ENCODE measurements around the gene MPEG1.

MPEG1 gene, protein sequence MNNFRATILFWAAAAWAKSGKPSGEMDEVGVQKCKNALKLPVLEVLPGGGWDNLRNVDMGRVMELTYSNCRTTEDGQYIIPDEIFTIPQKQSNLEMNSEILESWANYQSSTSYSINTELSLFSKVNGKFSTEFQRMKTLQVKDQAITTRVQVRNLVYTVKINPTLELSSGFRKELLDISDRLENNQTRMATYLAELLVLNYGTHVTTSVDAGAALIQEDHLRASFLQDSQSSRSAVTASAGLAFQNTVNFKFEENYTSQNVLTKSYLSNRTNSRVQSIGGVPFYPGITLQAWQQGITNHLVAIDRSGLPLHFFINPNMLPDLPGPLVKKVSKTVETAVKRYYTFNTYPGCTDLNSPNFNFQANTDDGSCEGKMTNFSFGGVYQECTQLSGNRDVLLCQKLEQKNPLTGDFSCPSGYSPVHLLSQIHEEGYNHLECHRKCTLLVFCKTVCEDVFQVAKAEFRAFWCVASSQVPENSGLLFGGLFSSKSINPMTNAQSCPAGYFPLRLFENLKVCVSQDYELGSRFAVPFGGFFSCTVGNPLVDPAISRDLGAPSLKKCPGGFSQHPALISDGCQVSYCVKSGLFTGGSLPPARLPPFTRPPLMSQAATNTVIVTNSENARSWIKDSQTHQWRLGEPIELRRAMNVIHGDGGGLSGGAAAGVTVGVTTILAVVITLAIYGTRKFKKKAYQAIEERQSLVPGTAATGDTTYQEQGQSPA

GRCh38 chr11:59212744-59213631 is at the start of gene MPEG1:
Gene MPEG1, minus strand, starts transcription at chr11:59212927. Its CDS starts 62 bp downstream, at chr11:59212865.
- DNase-seq: no peak

- DNase-seq: no peak
Observed at GRCh38 chr11:59262177-59262818, 49.6 kb upstream of the MPEG1 start.

GRCh38 chr11:59261150-59261549 is 48.4 kb upstream of the MPEG1 start:
- no peak for DNase-seq

DNA sequence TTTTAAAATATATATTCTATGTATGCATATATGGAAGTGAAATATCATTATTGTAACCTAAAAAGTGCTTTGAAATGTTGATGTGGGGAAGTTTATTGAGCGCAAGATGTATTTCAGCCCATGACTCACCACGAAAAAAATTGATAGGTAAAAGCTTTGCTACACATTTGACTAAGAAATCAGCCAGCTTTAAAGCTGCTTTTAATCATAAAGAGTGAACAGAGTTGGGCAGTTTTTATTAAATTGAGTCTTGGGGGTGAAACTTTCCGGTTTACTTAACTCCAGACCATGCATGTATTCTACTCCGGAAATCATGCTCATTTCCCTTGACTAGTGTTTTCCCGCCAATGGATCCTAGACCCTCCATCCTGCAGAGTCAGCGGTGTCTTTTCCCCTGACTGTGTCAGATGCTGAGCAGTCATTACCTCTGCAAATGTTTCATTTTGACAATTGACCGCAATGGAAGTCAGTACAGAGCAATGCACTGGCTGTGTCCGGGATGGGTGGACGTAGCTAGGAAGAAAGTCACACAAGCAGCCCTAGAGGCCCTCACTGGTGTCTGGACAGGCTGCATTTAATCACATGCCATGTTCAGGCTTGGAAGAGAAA is 47.2 kb upstream of the MPEG1 start:
- DNase-seq: peak; percentile 1

DNA sequence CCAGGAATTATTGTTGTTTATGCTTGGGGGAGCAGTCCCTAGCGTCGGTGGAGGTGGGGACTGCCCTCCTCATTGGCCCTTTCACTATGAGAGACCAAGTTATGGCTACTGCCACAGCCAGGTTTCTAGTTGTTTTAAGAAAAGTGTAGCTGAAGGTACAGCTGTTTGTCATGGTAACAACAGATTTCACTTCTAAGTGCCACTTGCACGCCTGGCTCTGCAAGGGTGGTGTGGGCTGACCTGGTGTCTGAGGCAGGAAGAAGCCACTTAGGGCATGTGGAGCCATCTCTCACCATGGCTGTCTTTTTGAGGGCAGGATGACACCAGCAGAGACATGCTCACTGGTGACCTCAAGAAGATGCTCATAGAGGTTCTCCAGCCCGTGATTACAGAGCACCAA is 46.3 kb upstream of the MPEG1 start:
- DNase-seq: no peak

GRCh38 chr11:59255281-59255680 is 42.6 kb upstream of the MPEG1 start:
- no peak for DNase-seq

- DNase-seq: no peak
Observed at GRCh38 chr11:59254286-59254685, 41.6 kb upstream of the MPEG1 start.

GRCh38 chr11:59253001-59253400 is 40.3 kb upstream of the MPEG1 start:
- no peak for DNase-seq

DNA sequence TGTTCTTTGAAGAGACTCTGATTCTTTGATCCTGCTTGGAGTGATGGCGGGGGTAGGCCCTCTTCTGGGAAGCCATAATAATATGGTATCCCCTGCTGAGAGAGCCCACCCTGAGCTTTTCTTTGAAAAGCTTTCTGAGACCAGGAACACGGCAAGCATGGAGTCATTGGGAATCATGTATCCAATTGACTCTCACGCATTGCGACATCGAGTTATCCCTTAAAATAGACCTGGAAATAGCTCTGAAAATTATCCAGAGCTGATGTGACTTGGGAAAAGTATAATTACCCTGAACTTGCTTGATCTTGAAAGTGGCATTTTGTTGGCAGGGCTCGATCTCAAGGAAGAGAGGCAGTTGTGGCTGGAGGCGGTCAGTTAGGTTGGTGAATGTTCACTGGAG is 36.8 kb upstream of the MPEG1 start:
- DNase-seq: no peak

GRCh38 chr11:59247531-59248227 is 35.0 kb upstream of the MPEG1 start:
- no peak for DNase-seq

GRCh38 chr11:59243633-59244032 is 30.9 kb upstream of the MPEG1 start:
- DNase-seq: no peak

DNA sequence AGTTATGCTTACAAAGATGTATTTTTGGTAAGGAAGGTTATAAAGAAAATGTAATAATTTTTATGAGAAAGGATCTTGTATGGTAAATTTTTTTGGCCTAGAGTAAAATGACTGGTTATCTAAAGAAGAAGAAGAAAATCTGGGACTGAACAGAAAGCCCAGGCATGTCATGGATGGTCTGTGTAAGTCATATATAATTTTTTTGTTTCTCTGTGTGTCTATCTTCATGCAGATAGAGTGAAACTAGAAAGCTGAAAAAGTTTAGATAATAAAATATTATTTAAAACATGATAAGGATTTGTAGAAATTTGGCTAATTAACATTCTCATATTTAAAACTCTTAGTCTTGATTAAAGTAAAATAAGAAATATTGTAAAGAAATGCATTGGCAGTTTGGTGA is 27.6 kb upstream of the MPEG1 start:
- no peak for DNase-seq

GRCh38 chr11:59226396-59226795 is 13.7 kb upstream of the MPEG1 start:
- no peak for DNase-seq

DNA sequence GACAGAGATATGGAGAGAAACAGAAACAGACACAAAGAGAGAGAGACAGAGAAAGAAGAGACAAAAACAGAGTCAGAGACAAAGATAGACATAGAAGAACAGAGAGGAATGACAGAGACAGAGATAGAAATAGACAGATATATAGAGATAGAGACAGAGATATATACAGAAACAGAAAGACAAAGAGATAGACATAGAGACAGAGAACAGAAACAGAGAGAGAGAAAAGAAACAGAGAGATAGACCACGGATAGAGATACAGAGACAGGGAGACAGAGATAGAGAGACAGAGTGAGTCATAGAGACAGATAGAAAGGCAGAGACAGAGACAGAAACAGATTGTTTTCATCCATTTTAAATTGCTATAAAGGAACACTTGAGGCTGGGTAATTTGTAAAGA is 12.3 kb upstream of the MPEG1 start:
- DNase-seq: no peak

DNA sequence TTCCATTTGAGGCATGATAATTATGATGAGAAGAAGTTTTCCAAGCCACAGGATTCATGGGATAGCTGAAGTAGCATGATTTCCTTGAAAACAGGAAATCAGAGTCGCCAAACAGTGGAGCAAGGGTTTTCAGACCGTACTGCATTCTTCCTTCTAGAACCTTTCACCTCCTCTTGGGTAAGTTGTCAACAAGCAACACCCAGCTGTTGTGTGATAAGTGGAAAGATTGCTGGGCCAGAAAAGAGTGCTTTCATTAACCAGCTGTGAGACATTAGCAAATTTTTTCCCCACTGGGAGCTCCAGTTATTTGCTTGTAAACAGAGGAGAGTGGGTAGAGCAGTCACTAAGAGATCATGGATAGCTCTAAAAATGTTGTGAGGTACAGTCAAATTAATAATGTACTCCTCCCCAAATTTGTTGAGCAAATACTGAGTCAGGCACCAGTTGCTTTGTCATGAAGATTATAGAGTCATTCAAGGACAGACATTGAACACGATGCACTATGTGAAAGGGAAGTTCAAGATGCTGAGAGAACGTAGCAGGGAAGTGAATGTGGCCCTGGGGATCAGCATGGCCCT is 11.7 kb upstream of the MPEG1 start:
- no peak for DNase-seq

GRCh38 chr11:59223611-59224010 is 10.9 kb upstream of the MPEG1 start:
- no peak for DNase-seq

DNA sequence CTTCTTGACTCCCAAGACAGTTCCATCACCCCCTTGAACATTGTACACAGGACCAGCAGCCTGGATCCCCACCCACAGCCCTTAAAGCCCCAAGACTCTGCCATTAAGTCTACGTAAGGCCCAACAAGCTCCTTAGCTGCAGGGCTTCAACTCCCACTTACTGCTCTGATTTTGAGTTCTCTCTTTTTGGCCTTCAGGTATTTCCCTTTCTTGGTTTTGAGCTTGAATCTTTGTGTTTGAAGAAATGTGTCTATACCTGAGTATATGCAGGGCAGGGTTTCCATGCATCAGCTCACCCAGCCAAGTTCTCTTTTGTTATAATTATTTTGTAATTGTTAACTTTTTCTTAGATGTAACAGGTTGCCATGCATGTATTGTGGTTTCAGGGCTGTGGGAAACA is 10.4 kb upstream of the MPEG1 start:
- DNase-seq: no peak

- no peak for DNase-seq
Observed at GRCh38 chr11:59222464-59223060, 9.8 kb upstream of the MPEG1 start.

GRCh38 chr11:59221441-59221840 is 8.7 kb upstream of the MPEG1 start:
- DNase-seq: no peak

DNA sequence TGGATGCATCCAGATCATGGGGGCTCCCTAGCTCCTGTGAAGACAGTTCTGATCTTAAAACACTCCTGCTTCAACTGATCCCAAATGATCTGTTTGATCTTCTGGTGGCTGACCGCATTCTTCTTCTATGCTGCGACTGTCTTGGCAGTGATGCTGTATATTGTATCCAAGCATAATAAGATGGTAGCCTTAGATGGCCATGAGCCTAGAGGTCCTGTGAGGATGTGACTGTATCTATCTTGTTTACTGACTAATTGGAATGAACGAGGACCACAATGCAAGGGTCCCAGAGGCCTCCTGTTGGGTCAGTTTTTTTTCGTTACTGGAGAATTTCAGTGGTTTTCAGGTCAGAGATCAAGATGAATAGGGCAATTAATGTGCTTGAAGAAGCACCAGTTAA is 7.1 kb upstream of the MPEG1 start:
- DNase-seq: no peak

DNA sequence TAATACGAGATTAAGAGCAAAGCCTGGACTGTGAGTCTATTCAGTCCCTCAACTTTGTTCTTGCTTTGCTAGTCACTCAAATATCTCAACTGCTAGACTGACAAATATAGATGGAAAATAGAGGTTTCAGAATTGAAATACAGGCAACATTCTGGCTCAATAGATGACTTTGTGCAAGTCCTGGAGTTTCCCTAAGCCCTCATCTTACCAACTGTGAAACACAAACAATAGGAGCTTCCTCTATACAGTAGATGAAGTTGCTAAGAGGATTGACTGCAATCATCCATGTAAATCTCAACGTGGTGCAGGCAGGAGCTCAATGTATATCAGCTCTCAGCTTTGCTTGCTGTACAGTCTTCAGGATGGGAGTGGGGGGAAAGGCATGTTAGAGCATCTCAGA is 6.2 kb upstream of the MPEG1 start:
- no peak for DNase-seq

Data from activated CD4-positive, alpha-beta T cell treated with anti-CD3 and anti-CD28 coated beads, Interleukin-2, Interleukin-6, amounts not matched to agents 100 ng/mL and 50 ng/mL, durations not matched to agents 16 hours and 8 hours (primary cell).